ENCODE results near the gene SLC22A1.
A peak's percentile ranks its signal among the peaks of the same experiment; 100 is the strongest.
"Not testable (repeated sequence)": the region's sequence is repeated elsewhere in the genome, so short reads cannot be mapped to it uniquely, and the experiment has no call there.

Gene SLC22A1

DNA sequence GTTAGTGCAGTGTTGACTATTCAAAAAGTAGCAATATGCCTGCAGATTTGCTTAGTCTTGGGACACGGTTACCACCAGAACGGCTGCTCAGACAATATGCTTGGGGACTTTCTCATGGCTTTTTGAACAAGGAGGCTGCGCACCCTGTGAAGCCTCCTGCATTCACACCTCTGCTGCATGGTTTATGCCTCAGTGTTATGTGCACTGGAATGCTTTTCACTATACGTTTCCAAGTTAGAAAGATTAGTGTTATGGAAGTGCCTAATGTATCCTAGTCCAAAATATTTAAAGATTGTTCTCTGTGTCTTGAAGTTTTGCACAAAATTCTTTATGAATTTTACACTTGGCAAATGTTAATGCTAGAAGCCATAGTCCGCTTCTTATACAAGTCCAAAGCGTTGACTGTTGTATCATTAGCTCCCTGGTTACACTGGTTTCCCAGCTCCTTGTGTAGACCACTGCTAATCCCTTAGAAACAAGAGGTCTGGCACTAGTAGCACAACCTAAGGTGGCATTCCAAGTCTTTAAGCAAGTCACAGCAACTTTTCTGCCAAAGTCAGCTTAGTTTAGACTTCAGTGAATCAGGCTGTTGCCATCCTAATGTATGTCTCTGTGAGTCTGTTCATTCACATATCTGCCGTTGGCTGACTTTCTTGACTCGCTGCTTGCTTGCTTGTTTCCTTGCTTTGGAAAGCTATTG, 26.3 kb upstream of the SLC22A1 start:
- no peak for DNase-seq

DNA sequence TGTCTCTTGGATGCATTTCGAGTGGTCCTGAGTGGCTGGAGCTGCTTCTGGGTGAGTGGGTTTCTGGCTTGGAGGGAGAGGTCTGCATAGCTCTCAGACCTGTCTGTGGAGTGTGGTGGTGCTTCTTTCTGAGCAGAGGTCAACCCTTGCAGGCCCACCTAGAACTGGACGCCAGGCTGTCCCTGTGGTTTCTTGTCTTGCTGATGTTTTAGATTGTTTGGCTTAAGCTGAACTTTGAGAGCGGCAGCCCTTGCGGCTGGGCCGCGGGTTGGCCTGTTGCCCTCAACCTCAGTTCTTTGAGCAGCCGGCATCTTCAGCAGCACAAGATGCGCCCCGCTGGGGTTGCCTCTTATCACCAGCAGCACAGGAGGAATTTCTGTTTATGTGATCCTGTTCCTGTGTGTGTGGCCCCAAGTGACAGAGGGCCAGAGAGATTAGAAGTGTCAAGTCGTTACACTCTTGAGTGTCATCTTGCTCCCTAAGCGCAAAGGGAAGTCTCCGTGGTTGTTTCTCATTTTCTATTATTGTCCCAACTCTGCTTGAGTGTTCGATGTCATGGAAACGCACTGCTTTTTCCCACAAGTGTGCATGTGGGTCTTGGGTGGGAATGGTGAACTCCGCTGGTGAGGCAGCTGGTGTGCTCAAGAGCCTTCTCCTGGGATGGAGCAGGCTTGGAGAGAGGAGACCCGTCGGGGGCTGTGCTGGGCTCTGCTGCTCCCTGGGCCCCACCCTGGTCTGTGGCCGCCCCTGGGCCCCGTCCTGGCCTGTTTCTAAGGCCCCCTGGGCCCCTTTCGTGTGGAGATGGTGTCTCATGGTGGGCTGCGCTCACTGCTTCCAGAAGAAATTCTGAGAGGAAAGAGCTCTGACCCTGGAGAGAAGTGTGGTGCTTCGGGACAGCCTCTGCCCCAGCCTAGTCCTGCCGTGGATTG, 20.1 kb upstream of the SLC22A1 start:
- DNase-seq = no peak

DNA sequence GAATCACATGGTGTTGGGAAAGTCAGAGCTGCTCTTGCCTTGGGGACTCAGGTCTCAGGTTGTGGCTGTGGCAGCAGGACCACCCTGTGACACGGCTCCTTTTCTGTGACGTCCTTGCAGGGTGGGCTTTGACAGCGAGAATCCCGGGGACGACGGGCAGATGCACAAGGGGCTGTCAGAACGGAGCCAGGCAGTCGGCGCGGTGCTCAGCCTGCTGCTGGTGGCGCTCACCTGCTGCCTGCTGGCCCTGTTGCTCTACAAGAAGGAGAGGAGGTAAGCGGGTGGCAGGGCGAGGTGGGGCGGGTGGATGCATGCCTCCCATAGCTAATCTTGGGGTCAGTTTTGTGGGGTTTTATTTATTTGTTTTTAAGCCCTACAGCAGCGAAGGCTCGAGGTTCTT, 19.2 kb upstream of the SLC22A1 start:
- DNase-seq = no peak

DNA sequence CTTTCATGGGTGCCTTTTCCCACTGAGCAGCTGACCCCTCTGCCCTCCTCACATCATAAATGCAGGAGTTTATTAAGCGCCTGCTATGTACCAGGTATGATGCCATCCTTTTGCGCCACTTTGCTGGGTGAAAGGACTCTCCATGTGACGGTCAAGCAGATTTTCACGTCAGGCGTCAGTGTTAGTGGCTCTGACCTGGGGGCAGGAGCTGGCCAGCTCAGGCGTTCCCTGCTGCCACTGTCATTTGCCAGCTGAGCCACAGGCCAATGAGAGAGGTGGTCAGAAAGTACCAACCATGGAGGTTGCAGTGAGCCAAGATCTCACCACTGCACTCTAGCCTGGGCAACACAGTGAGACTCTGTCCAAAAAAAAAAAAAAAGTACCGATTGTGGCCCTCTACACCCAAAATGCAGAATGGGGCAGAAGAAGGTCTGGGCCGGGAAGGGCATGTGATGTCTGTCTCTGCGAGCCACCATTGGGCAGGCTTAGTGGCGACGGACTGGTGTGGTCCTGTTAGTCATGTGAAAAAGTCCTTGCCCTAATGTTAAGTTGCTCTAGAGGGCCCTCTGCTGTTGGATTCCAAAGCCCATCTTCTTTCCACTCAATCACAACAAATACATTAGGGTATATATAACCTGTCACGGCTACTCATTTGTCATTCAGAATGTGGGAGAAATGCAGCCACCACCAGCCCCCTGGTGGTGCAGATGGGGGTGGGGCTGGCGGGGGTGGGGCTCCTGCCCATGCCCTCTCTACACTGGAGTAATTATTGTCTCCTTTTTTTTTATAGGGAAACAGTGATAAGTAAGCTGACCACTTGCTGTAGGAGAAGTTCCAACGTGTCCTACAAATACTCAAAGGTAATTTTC, 18.4 kb upstream of the SLC22A1 start:
- DNase-seq = peak; percentile 41

DNA sequence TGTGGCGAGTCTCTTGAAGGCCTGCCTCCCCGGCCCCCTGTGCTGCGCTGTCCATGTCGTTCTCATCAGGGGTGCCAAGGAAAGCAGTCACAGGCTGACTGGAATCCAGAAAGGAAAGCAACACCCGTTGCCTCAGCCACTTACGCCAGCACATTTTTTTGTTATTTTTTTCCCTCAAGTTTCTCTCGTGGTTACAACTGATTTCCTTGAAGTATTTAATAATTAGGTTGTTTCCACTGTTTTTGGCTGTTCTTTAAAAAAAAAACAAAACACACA, 17.9 kb upstream of the SLC22A1 start:
- no peak for DNase-seq

DNA sequence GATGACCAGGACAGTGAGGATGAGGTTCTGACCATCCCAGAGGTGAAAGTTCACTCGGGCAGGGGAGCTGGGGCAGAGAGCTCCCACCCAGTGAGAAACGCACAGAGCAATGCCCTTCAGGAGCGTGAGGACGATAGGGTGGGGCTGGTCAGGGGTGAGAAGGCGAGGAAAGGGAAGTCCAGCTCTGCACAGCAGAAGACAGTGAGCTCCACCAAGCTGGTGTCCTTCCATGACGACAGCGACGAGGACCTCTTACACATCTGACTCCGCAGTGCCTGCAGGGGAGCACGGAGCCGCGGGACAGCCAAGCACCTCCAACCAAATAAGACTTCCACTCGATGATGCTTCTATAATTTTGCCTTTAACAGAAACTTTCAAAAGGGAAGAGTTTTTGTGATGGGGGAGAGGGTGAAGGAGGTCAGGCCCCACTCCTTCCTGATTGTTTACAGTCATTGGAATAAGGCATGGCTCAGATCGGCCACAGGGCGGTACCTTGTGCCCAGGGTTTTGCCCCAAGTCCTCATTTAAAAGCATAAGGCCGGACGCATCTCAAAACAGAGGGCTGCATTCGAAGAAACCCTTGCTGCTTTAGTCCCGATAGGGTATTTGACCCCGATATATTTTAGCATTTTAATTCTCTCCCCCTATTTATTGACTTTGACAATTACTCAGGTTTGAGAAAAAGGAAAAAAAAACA, 16.6 kb upstream of the SLC22A1 start:
- DNase-seq = no peak

DNA sequence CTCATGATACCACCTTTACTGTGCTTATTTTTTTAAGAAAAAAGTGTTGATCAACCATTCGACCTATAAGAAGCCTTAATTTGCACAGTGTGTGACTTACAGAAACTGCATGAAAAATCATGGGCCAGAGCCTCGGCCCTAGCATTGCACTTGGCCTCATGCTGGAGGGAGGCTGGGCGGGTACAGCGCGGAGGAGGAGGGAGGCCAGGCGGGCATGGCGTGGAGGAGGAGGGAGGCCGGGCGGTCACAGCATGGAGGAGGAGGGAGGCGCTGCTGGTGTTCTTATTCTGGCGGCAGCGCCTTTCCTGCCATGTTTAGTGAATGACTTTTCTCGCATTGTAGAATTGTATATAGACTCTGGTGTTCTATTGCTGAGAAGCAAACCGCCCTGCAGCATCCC, 15.6 kb upstream of the SLC22A1 start:
- DNase-seq = no peak

DNA sequence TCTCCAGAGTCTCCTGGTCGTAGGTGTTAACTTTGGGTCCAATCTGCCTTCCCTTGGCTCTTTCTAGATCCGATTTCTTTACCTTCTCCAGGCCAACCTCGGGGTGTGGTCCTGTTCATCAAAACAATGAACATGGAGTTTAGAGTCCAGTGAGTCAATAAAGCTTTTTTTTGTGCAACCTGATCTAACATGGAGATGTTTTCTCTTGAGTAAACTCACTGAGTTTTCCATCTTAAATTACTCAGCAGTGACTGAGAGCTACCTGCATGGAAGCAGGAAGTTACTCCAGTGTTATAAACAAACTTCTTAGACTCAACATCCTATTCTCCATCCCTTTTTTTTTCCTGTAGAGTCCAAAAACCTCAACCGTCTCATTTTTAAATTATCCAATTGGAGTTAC, 14.9 kb upstream of the SLC22A1 start:
- no peak for DNase-seq

DNA sequence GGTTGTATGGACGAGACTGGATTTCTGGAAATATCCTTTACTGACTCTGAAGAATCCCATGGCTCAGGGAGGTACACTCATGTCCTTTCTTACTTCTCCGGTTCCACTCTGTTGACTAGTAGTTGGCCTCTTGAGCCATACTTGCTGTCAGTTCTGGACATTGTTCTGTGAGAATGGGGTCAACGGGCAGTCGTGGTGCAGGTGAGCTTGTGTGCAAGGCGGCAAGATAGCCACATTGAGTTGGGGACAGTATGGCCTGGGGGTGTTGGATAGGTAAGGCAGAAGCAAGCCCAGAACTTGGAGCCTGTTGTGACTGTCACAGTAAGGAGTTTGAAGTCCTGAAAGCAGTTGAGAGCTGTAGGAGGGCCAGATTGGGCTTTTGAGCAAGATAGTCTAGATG, 13.5 kb upstream of the SLC22A1 start:
- no peak for DNase-seq

DNA sequence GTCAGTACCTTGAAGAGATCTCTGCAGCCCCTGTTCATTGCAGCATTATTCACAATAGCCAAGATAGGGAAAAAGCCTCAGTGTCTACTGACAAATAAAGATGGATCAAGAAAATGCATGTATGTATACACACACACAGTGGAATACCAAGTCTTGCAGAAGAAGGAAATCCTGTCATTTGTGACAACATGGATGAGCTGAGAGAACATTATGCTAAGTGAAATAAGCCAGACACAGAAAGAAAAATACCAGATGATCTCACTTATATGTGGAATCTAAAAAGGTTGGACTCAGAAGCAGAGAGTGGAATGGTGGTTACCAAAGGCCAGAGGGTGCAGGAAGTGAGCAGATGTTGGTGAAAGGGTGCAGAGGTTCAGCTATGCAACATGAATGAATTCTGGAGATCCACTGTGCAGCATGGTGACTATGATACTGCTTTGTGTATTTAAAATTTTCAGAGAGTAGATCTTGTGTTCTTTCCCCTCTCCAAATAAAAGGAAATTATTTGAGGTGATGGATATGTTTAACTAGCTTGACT, 11.0 kb upstream of the SLC22A1 start:
- no peak for DNase-seq

DNA sequence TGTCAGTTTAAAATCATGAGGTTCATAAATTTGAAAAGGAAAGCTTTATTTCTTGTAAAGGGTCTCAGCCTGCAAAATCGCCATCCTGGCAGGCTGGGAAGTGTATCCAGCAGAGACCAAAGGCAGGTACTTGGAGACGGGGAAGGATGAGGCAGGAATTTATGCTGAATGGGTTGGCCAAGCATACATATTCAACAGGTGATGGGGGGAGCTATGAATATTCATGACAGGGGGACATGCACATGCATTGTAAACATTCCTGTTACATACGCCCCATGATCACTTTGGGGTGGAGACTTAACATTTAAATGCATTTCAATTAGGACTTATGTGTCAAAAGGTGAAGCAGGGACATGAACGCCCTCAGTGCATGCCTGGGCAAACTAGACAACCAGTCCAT, 9.8 kb upstream of the SLC22A1 start:
- DNase-seq = no peak

DNA sequence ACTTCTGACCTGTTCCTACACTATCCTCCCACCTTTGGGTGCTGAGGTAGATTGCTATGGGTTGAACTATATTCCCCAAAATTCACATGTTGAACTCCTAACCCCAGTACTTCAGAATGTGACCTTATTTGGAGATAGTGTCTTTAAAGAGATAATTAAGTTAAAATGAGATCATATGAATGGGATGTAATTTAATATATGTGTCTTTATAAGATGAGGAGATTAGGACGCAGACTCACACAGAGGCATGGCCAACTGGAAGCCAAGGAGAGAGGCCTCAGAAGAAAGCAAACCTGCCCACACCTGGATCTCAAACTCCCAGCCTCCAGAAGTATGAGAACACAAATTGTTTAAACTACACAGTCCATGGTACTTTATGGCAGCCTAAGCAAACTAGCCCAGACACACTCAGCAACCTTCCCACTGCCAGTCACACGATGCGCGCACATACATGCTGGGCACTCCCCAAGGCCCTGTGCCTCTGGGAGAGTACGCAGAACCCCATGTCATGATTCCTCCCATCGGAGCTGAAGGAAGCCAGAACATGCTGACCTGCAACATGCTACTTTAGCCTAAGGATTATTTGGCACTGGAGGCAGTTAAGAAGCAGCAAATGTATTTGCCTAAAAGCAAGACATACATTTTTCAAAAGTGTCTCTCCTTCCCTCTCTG, 8.9 kb upstream of the SLC22A1 start:
- DNase-seq = no peak

DNA sequence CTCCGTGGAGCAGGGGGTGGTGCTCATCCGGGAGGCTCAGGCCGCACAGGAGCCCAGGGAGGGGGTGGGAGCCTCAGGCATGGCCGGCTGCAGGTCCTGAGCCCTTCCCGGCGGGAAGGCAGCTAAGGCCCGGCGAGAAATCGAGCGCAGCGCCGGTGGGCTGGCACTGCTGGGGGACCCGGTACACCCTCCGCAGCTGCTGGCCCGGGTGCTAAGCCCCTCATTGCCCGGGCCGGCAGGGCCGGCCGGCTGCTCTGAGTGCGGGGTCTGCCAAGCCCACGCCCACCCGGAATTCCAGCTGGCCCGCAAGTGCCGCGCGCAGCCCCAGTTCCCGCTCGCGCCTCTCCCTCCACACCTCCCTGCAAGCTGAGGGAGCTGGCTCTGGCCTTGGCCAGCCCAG, 7.1 kb upstream of the SLC22A1 start:
- not testable (repeated sequence) for DNase-seq

DNA sequence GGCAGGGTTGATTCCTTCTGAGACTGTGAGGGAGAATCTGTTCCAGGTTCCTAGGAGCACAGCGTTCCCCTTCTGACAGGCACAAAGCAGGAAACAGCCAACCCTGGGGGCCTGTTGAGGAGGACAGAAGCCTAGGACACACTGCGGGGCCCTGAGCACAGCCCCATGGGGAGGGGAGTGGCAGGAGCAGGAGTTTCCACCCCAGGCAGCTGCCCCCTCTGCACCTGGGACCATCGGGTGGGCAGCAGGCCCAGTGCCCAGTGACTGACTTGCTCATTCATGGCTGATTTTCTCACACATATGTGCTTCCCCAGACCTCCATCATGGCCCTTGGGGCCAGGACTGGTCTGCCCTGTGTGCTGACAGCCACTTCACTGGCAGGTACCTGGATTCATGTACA, 6.2 kb upstream of the SLC22A1 start:
- DNase-seq = no peak

DNA sequence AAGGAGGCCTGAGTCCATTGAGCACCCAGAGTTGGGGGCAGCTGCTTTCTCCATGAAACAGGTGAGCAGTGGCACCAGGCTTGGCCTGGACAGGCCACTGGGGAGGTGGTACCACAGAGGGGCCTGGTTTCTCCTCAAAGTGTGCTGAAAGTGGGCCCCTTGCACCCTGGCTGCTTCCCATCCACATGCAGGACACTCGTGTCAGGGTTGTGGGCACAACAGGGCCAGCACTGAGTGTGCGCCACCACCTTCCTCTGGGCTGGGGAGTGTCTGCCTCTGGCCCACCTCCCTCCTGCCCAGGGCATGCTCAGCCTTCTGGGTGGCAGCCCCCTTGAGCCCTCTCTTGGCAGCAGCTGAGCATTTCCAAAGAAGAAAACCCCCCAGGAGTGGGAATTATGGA, 5.2 kb upstream of the SLC22A1 start:
- no peak for DNase-seq

DNA sequence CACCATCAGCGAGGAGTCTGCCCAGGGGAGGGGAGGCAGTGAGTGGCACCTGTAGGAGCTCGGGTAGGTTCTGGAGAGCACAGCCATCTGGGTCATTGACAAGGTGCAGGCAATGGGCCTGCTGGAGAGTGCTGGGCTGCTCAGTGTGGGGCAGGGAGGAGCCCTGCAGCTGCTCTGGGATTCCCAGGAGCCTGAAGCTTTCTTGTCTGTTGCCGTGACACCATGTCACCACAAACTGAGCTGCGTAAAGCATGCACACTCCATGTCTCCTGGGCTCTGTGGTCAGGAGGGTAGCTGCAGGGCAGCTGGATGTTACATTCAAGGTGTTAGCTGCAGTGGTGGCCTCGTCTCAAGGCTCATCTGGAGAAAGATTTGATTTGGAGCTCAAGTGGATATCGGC, 4.5 kb upstream of the SLC22A1 start:
- DNase-seq = no peak

DNA sequence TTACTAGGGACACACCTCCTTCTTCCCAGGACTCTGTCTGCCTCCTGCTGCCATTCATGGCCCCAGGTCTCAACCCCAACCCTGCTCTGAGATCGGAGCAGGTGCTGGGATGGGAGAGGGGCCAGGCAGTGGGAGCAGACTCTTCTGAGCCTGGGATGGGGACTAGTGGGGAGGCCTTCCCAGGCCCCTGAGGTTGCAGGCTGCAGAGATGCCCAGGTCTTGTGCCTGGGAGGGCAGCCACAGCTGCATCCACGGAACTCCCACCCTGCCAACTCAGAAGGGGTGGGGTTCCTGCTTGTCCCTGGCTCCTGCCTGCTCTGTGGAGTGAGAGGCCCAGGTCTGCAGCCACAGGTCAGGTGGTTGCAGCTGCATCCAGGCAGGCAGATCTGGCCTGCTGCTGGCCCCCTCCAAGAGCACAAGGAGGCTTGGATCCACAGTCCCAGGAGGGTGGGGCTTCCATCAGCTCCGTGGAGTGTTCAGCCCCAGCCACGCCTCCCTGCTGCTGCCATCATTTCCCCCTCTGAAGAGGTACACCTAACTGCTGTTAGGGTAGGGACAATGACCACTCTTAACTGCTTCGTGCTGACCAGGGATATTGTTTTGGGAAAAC, 2.9 kb upstream of the SLC22A1 start:
- no peak for DNase-seq

DNA sequence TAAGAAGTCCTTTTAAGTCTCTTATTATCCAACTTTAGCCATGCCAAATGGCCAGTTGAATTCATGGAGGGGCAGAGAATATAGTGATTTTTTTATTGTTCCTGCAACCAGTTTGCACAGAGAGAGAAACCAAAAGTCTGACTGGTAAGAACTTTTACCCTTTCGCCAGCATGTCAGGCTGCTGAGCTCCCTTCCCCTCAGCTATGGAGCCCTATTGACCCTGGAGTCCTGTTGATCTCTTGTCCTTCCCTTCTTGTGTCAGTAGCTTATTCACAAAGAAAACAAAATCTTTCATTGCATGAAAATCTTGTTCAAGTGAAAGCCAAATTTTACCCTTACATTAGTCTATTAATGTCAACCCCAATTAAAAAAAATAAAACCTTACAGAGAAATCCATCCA, 1.5 kb upstream of the SLC22A1 start:
- DNase-seq = no peak

DNA sequence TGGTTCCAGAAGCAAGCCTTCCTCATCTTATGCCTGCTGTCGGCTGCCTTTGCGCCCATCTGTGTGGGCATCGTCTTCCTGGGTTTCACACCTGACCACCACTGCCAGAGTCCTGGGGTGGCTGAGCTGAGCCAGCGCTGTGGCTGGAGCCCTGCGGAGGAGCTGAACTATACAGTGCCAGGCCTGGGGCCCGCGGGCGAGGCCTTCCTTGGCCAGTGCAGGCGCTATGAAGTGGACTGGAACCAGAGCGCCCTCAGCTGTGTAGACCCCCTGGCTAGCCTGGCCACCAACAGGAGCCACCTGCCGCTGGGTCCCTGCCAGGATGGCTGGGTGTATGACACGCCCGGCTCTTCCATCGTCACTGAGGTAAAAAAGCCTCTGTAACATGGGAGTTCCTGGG, 366 bp downstream of the SLC22A1 start:
- DNase-seq = no peak

DNA sequence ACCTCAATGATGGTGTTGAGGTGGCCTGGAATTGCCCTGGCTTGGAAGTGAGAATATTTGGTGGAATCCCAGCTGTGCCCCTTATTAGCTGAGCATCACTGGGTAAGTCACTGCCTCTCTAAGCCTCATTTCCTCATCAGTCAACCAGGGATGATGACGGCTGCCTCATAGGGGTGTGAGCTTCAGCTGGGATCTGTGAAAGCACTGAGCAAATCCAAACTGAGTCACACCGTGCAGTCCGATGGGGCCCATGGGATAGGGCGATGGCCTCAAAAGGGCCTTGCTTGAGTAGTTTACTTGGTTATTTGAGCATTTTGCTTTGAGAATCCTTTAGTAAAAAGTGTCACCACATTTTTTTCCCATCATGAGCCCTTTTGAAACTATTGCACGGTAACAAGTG, 1.1 kb downstream of the SLC22A1 start:
- no peak for DNase-seq

DNA sequence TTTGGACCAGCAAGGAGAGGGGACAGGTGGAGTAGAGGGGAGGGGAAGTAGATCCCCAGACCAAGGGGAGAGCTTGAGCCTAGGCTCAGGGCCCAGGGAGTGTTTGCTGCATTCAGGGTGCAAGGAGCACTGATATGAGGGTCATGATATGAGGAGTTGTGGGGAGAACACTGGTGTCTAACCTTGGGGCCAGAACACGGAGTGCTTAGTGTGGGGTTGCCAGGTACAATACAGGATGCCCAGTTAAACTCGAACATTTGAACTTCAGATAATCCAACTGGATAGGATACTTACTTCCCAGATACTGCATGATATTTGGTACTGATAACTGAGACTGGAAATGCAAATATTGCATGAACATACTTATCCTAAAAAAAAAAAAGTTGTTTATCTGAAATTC, 2.4 kb downstream of the SLC22A1 start:
- no peak for DNase-seq

DNA sequence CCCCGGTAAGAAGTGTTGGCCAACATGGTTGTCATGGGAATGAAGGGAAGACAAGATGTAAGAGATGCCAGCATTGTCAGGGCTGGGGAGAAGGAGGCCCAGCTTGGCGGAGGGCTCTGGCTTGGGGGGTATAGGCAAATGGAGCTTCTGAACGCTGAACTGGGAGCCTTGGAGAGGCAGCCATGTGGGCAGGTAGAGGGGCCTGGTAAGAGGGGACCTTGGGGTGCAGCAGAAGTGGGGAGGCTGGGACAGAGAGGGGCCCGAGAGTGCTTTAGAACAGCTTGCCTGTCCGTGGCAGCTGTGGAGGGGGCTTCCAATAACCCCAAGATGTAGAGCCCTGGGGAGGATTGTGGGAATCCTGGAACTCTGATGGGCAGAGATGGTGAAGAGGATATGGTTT, 3.0 kb downstream of the SLC22A1 start:
- no peak for DNase-seq
